LoVo (cell line): ENCODE data around the gene FAM151B.
"Not testable (repeated sequence)": the region's sequence is repeated elsewhere in the genome, so short reads cannot be mapped to it uniquely, and the experiment has no call there.

Source experiments
- DNase-seq: peaks from one replicate; pipeline ENCODE4 v3.0.0-alpha.2; 2016; ENCODE audit warnings: low spot score

The FAM151B gene

GRCh38 chr5:80487829-80488721 lies at the start of gene FAM151B:
Gene FAM151B, plus strand, starts transcription at chr5:80488100. Its CDS starts 24 bp downstream, at chr5:80488124.
- peak; percentile 98 for DNase-seq

- DNase-seq = no peak
These were observed 49.2 kb upstream of the FAM151B start for GRCh38 chr5:80438739-80439138.

- DNase-seq = no peak
These were observed 48.7 kb upstream of the FAM151B start for GRCh38 chr5:80439213-80439612.

- no peak for DNase-seq
These were observed 45.2 kb upstream of the FAM151B start for GRCh38 chr5:80442742-80443141.

GRCh38 chr5:80453366-80453765 lies 34.5 kb upstream of the FAM151B start:
- DNase-seq = no peak

GRCh38 chr5:80463269-80463668 lies 24.6 kb upstream of the FAM151B start:
- no peak for DNase-seq

- peak; percentile 61 for DNase-seq
These were observed 21.0 kb upstream of the FAM151B start for GRCh38 chr5:80466669-80467485.

- no peak for DNase-seq
These were observed 19.8 kb upstream of the FAM151B start for GRCh38 chr5:80468131-80468530.

GRCh38 chr5:80470631-80471030 lies 17.3 kb upstream of the FAM151B start:
- DNase-seq = not testable (repeated sequence)

- no peak for DNase-seq
These were observed 13.0 kb upstream of the FAM151B start for GRCh38 chr5:80474929-80475328.

GRCh38 chr5:80479713-80480112 lies 8.2 kb upstream of the FAM151B start:
- no peak for DNase-seq

- DNase-seq = no peak
These were observed 7.5 kb upstream of the FAM151B start for GRCh38 chr5:80480354-80480753.

GRCh38 chr5:80481019-80481893 lies 6.6 kb upstream of the FAM151B start:
- DNase-seq = peak; percentile 58

- no peak for DNase-seq
These were observed 5.3 kb upstream of the FAM151B start for GRCh38 chr5:80482578-80482977.

GRCh38 chr5:80483636-80484232 lies 4.2 kb upstream of the FAM151B start:
- no peak for DNase-seq

- DNase-seq = no peak
These were observed 464 bp upstream of the FAM151B start for GRCh38 chr5:80487444-80487828.

- no peak for DNase-seq
These were observed 3.4 kb downstream of the FAM151B start for GRCh38 chr5:80491296-80491695.

GRCh38 chr5:80492741-80493140 lies 4.8 kb downstream of the FAM151B start:
- DNase-seq = no peak

GRCh38 chr5:80493443-80493842 lies 5.5 kb downstream of the FAM151B start:
- DNase-seq = not testable (repeated sequence)

GRCh38 chr5:80495891-80496290 lies 8.0 kb downstream of the FAM151B start:
- DNase-seq = no peak

GRCh38 chr5:80502800-80503199 lies 14.9 kb downstream of the FAM151B start:
- DNase-seq = no peak

GRCh38 chr5:80503641-80504040 lies 15.7 kb downstream of the FAM151B start:
- no peak for DNase-seq
